A673 (cell line): ENCODE results near the gene CCDC92. TPM values are rescaled to one million over a fixed set of nuclear protein-coding genes. Genes with fewer than 3 reads are reported as not detected.

Source experiments
- BruUV-seq: library from RNA; stranded (reverse); fragments of 400-500 nt; replicated peaks from 2 replicates; lab custom pipeline; 2021; lab: Mats Ljungman, UMichigan
- CTCF ChIA-PET: fragments of 300-600 bp; sonication (Branson Sonifier 250); formaldehyde crosslinking; loops from one replicate; lab custom pipeline; 2022; ENCODE audit warnings: antibody characterized with exemption; lab: Charles Lee
- POLR2A ChIA-PET: fragments of 300-600 bp; sonication (Branson Sonifier 250); formaldehyde crosslinking; loops from one replicate; lab custom pipeline; 2022; ENCODE audit warnings: antibody characterized with exemption; ENCODE audit not compliant: low non-redundant PET; lab: Charles Lee
- DNase-seq: peaks from one replicate; pipeline ENCODE4 v3.0.0-alpha.2; 2015; ENCODE audit warnings: low spot score
- H3K27ac ChIP-seq: fragments of 200-600 bp; sonication (generic); 2 replicates; pipeline ENCODE4 v1.5.1; 2016; ENCODE audit warnings: mixed run types, low read depth, mild to moderate bottlenecking, mixed read lengths, antibody characterized with exemption, low read length; ENCODE audit not compliant: poor library complexity, severe bottlenecking
- H3K27me3 ChIP-seq: fragments of 200-600 bp; sonication (generic); replicated peaks from 2 replicates; pipeline ENCODE4 v1.6.1; 2017; ENCODE audit warnings: mixed run types, low read depth, mild to moderate bottlenecking, mixed read lengths, antibody characterized with exemption, low read length; ENCODE audit not compliant: insufficient read depth, poor library complexity
- H3K36me3 ChIP-seq: fragments of 200-600 bp; sonication (generic); 2 replicates; pipeline ENCODE4 v1.6.1; 2016; ENCODE audit warnings: mixed run types, mild to moderate bottlenecking, mixed read lengths, antibody characterized with exemption, low read length; ENCODE audit not compliant: insufficient read depth, poor library complexity, severe bottlenecking
- H3K4me1 ChIP-seq: fragments of 200-600 bp; sonication (generic); 2 replicates; pipeline ENCODE4 v1.6.1; 2017; ENCODE audit warnings: mixed run types, mild to moderate bottlenecking, mixed read lengths, antibody characterized with exemption, low read length; ENCODE audit not compliant: insufficient read depth, poor library complexity, severe bottlenecking
- H3K4me3 ChIP-seq: fragments of 200-600 bp; sonication (generic); 2 replicates; pipeline ENCODE4 v1.5.1; 2016; ENCODE audit warnings: low read depth, mixed run types, mild to moderate bottlenecking, mixed read lengths, low read length; ENCODE audit not compliant: poor library complexity, severe bottlenecking
- H3K9me3 ChIP-seq: fragments of 200-600 bp; sonication (generic); 2 replicates; pipeline ENCODE4 v1.6.1; 2016; ENCODE audit warnings: mixed run types, low read depth, mild to moderate bottlenecking, mixed read lengths, antibody characterized with exemption, low read length; ENCODE audit not compliant: poor library complexity, severe bottlenecking
- EZH2 ChIP-seq: fragments of 200-600 bp; sonication (generic); IDR thresholded peaks from 2 replicates; pipeline ENCODE4 v1.6.1; 2017; ENCODE audit warnings: borderline replicate concordance, low read depth, mild to moderate bottlenecking, mixed read lengths, antibody characterized with exemption, low read length; ENCODE audit not compliant: poor library complexity, severe bottlenecking
- intact Hi-C: fragments of 100-400 bp; cut with micrococcal nuclease; formaldehyde crosslinking; loops from one replicate; pipeline ENCODE4 v1.10.0; 2022; ENCODE audit not compliant: unreplicated experiment
- total RNA-seq: library from RNA; stranded (reverse); gene quantifications from 2 replicates; pipeline ENCODE4 v1.2.3, GENCODE V29; 2021
- TF ChIP-seq, protein P1 (sequence below): fragments of 300-800, 200-600 bp; sonication (generic); conservative IDR thresholded peaks from 2 replicates; pipeline ENCODE4 v1.5.1; 2017; ENCODE audit warnings: low read depth, mild to moderate bottlenecking, antibody characterized with exemption, low read length, moderate library complexity, mixed read lengths

The CCDC92 gene
- total RNA-seq, 1 experiment from 2014 or later: 28.7 TPM

DNA sequence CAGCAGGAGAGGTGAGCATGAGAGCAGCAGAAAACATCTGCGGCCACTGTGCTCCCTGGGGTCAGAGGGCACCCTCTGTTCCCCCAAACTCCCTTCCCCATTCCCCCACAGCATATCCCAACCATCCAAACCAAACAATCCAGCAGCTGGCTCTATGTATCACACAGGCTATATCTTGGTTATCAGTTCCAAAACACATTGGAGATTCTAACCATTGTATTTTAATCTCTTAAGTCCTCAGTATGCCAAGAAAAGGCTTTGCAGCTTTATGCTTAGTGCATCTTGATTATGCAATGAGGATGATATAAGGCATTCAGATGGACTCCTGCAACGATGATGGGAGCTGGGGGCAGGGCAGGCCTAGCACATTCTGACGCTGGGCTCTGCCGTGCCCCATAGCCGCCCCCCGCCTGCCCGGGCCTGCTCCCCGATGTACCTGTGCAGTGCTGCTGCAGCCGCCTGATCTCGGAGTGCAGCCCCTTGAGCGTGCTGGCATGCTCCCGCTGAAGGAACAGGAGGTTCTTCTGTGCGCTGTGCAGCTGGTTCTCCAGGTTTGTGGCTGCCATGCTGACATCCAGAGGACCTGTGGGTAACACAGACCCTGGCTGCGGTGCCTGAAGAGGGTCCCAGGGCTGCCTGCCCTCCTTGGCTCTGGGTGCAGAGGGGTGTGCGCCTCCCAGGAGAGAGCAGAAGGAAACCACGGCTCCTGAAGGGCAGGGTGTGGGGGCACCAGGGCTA lies 29.6 kb downstream of the CCDC92 start:
- no peak overlapping the region for H3K27ac ChIP-seq
- TF ChIP-seq EZH2: no peak
- TF ChIP-seq, protein P1, sequence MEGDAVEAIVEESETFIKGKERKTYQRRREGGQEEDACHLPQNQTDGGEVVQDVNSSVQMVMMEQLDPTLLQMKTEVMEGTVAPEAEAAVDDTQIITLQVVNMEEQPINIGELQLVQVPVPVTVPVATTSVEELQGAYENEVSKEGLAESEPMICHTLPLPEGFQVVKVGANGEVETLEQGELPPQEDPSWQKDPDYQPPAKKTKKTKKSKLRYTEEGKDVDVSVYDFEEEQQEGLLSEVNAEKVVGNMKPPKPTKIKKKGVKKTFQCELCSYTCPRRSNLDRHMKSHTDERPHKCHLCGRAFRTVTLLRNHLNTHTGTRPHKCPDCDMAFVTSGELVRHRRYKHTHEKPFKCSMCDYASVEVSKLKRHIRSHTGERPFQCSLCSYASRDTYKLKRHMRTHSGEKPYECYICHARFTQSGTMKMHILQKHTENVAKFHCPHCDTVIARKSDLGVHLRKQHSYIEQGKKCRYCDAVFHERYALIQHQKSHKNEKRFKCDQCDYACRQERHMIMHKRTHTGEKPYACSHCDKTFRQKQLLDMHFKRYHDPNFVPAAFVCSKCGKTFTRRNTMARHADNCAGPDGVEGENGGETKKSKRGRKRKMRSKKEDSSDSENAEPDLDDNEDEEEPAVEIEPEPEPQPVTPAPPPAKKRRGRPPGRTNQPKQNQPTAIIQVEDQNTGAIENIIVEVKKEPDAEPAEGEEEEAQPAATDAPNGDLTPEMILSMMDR: no peak
- no peaks in the 10 kb centered on the region for H3K4me1 ChIP-seq
- no peak for DNase-seq
- ChIA-PET POLR2A (no interaction called here), CTCF (no interaction called here)
- H3K27me3 ChIP-seq: no peaks in the 10 kb centered on the region
- no peaks in the 10 kb centered on the region for H3K9me3 ChIP-seq
- no TSS peak for BruUV-seq
- no peak overlapping the region for H3K4me3 ChIP-seq
- H3K36me3 ChIP-seq: no peaks in the 10 kb centered on the region
- intact Hi-C loops: no loop called here

DNA sequence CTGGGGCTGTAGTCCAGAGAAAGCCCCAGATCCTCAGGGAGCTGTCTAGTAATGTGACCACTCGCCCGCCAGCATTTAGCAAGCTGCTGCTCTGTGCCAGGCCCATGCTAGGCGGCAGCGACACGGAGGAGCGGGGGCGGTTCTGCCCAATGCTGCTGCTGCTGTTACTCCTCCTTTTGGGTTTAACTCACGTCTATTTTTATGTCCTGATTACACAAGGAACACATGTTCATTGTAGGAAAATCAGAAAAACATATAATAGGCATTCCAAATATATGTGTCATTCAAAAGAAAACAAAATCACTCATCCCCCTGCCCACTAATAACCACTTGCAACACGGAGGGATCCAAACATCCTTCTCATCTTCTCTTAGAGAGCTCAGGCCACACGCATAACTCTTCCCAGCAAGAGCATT lies 30.4 kb downstream of the CCDC92 start:
- TF ChIP-seq EZH2: no peak
- TF ChIP-seq, protein P1: no peak
- no TSS peak for BruUV-seq
- Histone ChIP-seq H3K27me3 (no peaks in the 10 kb centered on the region), H3K4me1 (no peaks in the 10 kb centered on the region), H3K9me3 (no peaks in the 10 kb centered on the region), H3K27ac (no peak overlapping the region), H3K4me3 (no peak overlapping the region), H3K36me3 (no peaks in the 10 kb centered on the region)
- ChIA-PET POLR2A (no interaction called here), CTCF (no interaction called here)
- intact Hi-C loops: no loop called here
- DNase-seq: no peak

- ChIA-PET CTCF (no interaction called here), POLR2A (no interaction called here)
- TF ChIP-seq, protein P1: no peak
- no peak for TF ChIP-seq EZH2
- H3K4me3 ChIP-seq: no peak overlapping the region
- H3K9me3 ChIP-seq: no peaks in the 10 kb centered on the region
- H3K4me1 ChIP-seq: no peaks in the 10 kb centered on the region
- intact Hi-C loops: no loop called here
- no peak for DNase-seq
- no peaks in the 10 kb centered on the region for H3K36me3 ChIP-seq
- no peak overlapping the region for H3K27ac ChIP-seq
- BruUV-seq: no TSS peak
- no peaks in the 10 kb centered on the region for H3K27me3 ChIP-seq
Measured at GRCh38 chr12:123941624-123942237, 30.9 kb downstream of the CCDC92 start.
